Right renal cortex interstitium (tissue), 3 donors: ENCODE results near the gene KIAA0825. TPM values are rescaled to one million over a fixed set of nuclear protein-coding genes. Genes with fewer than 3 reads are reported as not detected.
A peak's percentile ranks its signal among the peaks of the same experiment; 100 is the strongest.
"Not testable (repeated sequence)": the region's sequence is repeated elsewhere in the genome, so short reads cannot be mapped to it uniquely, and the experiment has no call there.

Experiments
- DNase-seq, 3 donors: peaks; one replicate each; pipeline ENCODE4 v3.0.0-alpha.2; 2013; ENCODE audit warnings: low read depth in 3 of 3, low spot score in 2 of 3
- polyA plus RNA-seq, 3 donors: library from polyadenylated mRNA; unstranded; fragments of 120-200 nt; gene quantifications; one replicate each; pipeline ENCODE4 v1.2.1, GENCODE V29; 2013; ENCODE audit not compliant: insufficient read length in 3 of 3

Gene KIAA0825
- polyA plus RNA-seq, 3 donors: 4.0 to 4.3 (median 4.2) TPM

DNA sequence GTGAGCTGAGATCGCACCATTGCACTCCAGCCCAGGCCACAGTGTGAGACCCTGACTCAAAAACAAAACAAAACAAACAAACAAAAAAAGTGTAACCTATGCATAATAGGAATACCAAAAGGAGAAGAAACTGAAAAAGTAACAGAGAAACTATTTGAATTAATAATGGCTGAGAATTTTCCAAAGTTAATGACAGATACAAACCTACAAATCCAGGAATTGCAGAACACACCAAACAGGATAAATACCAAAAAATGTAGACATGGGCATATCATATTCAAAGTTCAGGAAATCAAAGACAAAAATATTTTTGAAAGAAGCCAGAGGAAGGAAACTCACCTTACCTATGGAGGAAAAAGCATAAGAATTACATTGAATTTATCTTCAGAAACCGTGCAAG, 493.3 kb downstream of the KIAA0825 start:
- no peak for DNase-seq

GRCh38 chr5:94116317-94116716, 502.1 kb downstream of the KIAA0825 start:
- DNase-seq: not testable (repeated sequence)

DNA sequence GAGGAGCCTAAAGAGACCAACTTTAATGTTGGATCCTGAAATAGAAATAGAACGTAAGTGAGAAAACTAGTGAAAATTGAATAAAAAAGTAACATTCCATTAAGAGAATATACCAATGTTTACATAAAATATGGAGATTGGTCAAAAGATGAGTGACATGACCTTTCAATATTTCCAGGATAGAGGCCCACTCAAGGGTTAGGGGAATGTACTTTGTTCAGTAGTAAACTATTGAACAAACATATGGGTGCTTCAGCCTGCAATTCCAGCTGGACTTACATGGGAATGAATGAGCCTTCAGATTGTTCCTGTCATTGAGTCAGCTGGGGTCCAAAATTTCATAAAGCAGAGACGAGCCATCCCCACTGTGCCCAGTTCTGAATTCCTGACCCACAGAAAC, 505.3 kb downstream of the KIAA0825 start:
- DNase-seq: no peak

GRCh38 chr5:94111209-94112004, 507.0 kb downstream of the KIAA0825 start:
- peak; percentile 76 to 86 (median 83) for DNase-seq

- no peak for DNase-seq
These were observed 514.7 kb downstream of the KIAA0825 start for GRCh38 chr5:94103514-94104245.

Other genes starting within 250 kb of the KIAA0825 start
- 10 to 100 TPM; 13.6 to 17.8 (median 15.8) TPM for gene SLF1, start 65 bp upstream of the KIAA0825 start, polyA plus RNA-seq